ENCODE results near the gene NET1. TPM values are rescaled to one million over a fixed set of nuclear protein-coding genes. Genes with fewer than 3 reads are reported as not detected.

The NET1 gene, protein sequence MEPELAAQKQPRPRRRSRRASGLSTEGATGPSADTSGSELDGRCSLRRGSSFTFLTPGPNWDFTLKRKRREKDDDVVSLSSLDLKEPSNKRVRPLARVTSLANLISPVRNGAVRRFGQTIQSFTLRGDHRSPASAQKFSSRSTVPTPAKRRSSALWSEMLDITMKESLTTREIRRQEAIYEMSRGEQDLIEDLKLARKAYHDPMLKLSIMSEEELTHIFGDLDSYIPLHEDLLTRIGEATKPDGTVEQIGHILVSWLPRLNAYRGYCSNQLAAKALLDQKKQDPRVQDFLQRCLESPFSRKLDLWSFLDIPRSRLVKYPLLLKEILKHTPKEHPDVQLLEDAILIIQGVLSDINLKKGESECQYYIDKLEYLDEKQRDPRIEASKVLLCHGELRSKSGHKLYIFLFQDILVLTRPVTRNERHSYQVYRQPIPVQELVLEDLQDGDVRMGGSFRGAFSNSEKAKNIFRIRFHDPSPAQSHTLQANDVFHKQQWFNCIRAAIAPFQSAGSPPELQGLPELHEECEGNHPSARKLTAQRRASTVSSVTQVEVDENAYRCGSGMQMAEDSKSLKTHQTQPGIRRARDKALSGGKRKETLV
- total RNA-seq (10 to 100 TPM; 31.0 to 79.2 (median 60.4) TPM), polyA plus RNA-seq (10 to 100 TPM; 40.1 to 51.0 TPM)
- long read RNA-seq, donor 1, transcript NET1-201 (12 exons, 3,402 nt), result minor isoform, 6 of 76 reads
- long read RNA-seq, donor 1, transcript NET1-202 (10 exons, 3,253 nt), result major isoform, 54 of 76 reads
- long read RNA-seq, donor 1, partial matches to known transcripts, result 16 of 76 reads
- long read RNA-seq, donor 1, other reads (novel, unspliced or antisense), result 0 of 76 reads
- long read RNA-seq, donor 2, partial matches to known transcripts, result 0 of 3 reads
- long read RNA-seq, donor 2, other reads (novel, unspliced or antisense), result 0 of 3 reads
- long read RNA-seq, donor 3, transcript NET1-201 (12 exons, 3,402 nt), result minor isoform, 8 of 75 reads
- long read RNA-seq, donor 3, transcript NET1-202 (10 exons, 3,253 nt), result major isoform, 39 of 75 reads
- long read RNA-seq, donor 3, partial matches to known transcripts, result 27 of 75 reads
- long read RNA-seq, donor 3, other reads (novel, unspliced or antisense), result 1 of 75 reads

DNA sequence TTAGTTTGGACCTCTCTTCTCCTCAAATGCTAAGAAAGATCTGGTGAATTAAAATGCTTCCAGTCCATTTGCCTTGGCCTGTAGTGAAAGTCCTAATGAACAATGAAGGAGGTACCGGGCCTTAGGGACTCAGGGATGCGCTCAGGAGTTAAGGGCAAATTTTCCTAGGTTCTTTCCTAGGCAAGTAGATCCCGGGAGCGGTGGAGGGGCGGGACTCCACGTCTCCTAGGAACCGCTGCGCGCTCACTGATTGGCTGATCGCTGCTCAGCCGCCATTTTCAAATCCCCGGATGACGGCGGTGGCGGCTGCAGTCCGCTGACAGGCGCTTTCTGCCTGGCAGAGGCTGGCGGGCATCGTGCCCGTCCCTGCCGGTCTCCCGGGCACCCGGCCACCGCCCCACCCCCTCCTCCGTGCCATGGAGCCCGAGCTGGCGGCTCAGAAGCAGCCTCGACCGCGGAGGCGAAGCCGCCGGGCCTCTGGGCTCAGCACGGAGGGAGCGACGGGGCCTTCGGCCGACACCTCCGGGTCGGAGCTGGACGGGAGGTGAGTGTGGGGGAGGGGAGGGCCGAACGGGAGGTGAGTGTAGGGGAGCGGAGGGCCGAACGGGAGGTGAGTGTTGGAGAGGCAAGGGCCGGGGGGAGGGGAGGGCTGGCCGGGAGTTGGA is at the start of gene NET1:
Gene NET1, plus strand, starts transcription at position 281 of the 665 bp plus-strand sequence. Its CDS starts 136 bp downstream, at position 417.
- no peaks in the 10 kb centered on the region for H3K27me3 ChIP-seq
- intact Hi-C loops (cut with DNase I), result no loop called here
- peaks cover 1% of the 10 kb centered on the region for H3K4me1 ChIP-seq (ENCODE audit: insufficient read depth)
- H3K4me3 ChIP-seq, result peak within 1 kb of the TSS; percentile 81
- peak; percentile 79 to 92 (median 88) for DNase-seq
- H3K9me3 ChIP-seq, result no peaks in the 10 kb centered on the region
- no peaks in the 10 kb centered on the region for H3K36me3 ChIP-seq
- 0% methylated on average over 38 to 48 of the region's 48 CpGs for WGBS, 3 donors
- H3K27ac ChIP-seq, result no peak within 1 kb of the TSS
- TF ChIP-seq EP300 (IDR thresholded peaks at IDR 0.05), result no peak
- TF ChIP-seq POLR2A (IDR thresholded peaks at IDR 0.05), result no peak
- TF ChIP-seq, protein P1, sequence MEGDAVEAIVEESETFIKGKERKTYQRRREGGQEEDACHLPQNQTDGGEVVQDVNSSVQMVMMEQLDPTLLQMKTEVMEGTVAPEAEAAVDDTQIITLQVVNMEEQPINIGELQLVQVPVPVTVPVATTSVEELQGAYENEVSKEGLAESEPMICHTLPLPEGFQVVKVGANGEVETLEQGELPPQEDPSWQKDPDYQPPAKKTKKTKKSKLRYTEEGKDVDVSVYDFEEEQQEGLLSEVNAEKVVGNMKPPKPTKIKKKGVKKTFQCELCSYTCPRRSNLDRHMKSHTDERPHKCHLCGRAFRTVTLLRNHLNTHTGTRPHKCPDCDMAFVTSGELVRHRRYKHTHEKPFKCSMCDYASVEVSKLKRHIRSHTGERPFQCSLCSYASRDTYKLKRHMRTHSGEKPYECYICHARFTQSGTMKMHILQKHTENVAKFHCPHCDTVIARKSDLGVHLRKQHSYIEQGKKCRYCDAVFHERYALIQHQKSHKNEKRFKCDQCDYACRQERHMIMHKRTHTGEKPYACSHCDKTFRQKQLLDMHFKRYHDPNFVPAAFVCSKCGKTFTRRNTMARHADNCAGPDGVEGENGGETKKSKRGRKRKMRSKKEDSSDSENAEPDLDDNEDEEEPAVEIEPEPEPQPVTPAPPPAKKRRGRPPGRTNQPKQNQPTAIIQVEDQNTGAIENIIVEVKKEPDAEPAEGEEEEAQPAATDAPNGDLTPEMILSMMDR (IDR thresholded peaks at IDR 0.05), result no peak

DNA sequence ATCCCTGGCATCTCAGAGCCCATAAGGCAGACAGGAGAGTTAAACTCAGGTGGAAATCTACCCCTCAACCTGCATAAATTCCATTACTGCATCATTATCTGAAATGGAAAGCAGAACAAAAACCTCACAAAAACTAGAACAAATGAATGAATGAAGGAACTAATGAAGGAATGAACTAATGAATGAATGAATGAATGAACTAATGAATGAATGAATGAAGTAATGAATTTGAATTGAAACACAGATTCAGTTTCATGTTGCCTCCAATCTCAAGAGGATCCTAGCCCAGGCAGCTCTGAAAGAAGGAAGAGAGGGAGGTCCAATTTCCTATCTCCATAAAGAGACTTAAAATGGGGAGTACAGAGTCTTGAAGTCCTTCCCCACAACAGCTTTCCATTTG is 49.5 kb upstream of the NET1 start:
- Histone ChIP-seq H3K4me3 (no peak overlapping the region), H3K27me3 (no peaks in the 10 kb centered on the region), H3K27ac (no peak overlapping the region), H3K36me3 (no peaks in the 10 kb centered on the region), H3K9me3 (no peaks in the 10 kb centered on the region), H3K4me1 (ENCODE audit: insufficient read depth) (no peaks in the 10 kb centered on the region)
- DNase-seq, result no peak
- TF ChIP-seq, protein P1 (IDR thresholded peaks at IDR 0.05), result no peak
- no peak for TF ChIP-seq POLR2A (IDR thresholded peaks at IDR 0.05)
- no peak for TF ChIP-seq EP300 (IDR thresholded peaks at IDR 0.05)
- intact Hi-C loops (cut with DNase I), result no loop called here

DNA sequence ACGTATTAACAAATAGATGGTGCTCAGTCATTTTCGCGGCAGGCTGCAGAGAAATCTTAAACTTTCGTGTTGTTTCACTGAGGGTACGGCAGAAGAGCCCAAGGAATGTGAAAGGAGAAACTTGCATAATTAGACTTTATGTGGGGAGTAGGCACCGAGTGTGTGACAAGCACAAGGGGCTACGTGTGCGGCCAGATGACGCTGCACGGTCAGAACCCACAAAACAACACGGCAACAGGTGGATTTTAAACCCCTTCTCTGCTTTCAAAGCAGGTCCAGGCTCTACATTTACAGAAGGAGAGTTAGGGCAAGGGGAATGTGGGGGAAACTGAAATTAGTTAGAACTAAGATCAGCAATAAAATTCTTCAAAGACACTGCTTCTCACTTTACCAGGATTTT is 48.0 kb upstream of the NET1 start:
- WGBS, 3 donors, result 77 to 81% (median 80%) methylated on average over 11 of the region's 11 CpGs
- intact Hi-C loops (cut with DNase I), result no loop called here
- no peak for TF ChIP-seq POLR2A (IDR thresholded peaks at IDR 0.05)
- TF ChIP-seq, protein P1 (IDR thresholded peaks at IDR 0.05), result no peak
- no peak for TF ChIP-seq EP300 (IDR thresholded peaks at IDR 0.05)

DNA sequence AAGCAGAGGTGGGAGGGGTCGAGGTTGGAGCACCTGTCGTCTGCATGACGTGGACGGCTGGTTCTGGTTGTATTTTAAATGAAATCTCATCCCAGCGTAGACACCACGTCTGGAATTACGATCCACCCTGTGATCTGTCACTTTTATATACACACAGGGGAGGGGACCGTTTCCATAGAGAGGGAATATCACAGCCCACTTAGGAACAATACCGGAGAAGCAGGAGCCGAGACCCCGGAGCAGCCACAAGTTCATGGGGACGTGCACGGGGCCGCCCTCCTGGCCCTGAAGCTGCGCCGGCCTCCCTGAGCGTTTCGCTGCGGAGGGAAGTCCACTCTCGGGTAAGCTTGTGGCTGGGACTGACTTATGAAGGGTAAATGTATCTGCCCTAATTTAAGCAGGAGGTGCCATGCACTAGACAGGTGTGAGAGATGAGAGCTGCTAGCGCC is 47.4 kb upstream of the NET1 start, which contains the start of gene UCN3:
Gene UCN3, plus strand, starts transcription at position 77 of the 449 bp plus-strand sequence. CDS start 8,755 bp downstream, outside the sequence.
- WGBS, 3 donors, result 48 to 57% (median 56%) methylated on average over 21 of the region's 21 CpGs
- no peaks in the 10 kb centered on the region for H3K27me3 ChIP-seq
- TF ChIP-seq EP300 (IDR thresholded peaks at IDR 0.05) (no peak), POLR2A (IDR thresholded peaks at IDR 0.05) (no peak)
- TF ChIP-seq, protein P1 (IDR thresholded peaks at IDR 0.05), result no peak
- H3K4me3 ChIP-seq, result no peak within 1 kb of the TSS
- H3K9me3 ChIP-seq, result no peaks in the 10 kb centered on the region
- H3K4me1 ChIP-seq (ENCODE audit: insufficient read depth), result no peaks in the 10 kb centered on the region
- no peaks in the 10 kb centered on the region for H3K36me3 ChIP-seq
- no peak for DNase-seq
- no peak within 1 kb of the TSS for H3K27ac ChIP-seq
- intact Hi-C loops (cut with DNase I), result no loop called here

More for the DNA sequence above, 48.0 kb upstream of the NET1 start:
- DNase-seq, result no peak
- Histone ChIP-seq H3K9me3 (no peaks in the 10 kb centered on the region), H3K36me3 (no peaks in the 10 kb centered on the region), H3K4me3 (no peak overlapping the region), H3K27ac (no peak overlapping the region), H3K4me1 (ENCODE audit: insufficient read depth) (no peaks in the 10 kb centered on the region), H3K27me3 (no peaks in the 10 kb centered on the region)
